ENCODE data around the gene FANCC. TPM values are rescaled to one million over a fixed set of nuclear protein-coding genes. Genes with fewer than 3 reads are reported as not detected.
"Not testable (repeated sequence)": the region's sequence is repeated elsewhere in the genome, so short reads cannot be mapped to it uniquely, and the experiment has no call there.

FANCC gene
- total RNA-seq, 8 experiments from 2014 or later = 1.2 to 31.3 (median 11.9) TPM

DNA sequence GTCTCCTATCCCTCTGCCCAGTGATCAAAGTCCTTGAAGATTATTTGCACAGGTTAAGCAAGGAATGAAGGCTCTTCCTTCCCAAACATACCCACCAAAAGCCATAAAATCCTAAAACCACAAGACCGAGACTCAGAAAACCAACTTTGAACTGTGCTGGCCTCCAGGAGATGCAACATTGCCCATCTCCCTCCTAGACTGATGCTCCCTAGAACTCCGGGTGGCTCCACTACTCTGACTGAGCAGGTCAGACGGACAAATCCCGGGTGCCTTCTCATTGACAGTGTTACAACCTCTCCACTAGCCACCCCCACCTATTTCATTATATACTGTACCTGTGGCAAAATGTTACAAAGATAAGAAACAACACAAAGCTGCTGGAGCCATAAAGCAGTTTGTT, 110.1 kb downstream of the FANCC start:
- H3K4me1 ChIP-seq (replicated peaks in 1 of 2) = peaks cover 4 to 15% of the 10 kb centered on the region in 2 donors
- WGBS, 10 experiments = 80 to 100% (median 91%) methylated on average over 1 to 4 of the region's 4 CpGs; no CpG with 5 or more reads in 1 of the 10 experiments
- H3K27ac ChIP-seq = no peak overlapping the region
- H3K4me3 ChIP-seq = no peak overlapping the region
- ATAC-seq (replicated peaks in 6 of 8) = no peak
- in situ Hi-C loops (cut with MboI; ENCODE audit: low pct_unique_long_range_greater_than_20kb in 2 of 9, low sequenced_read_pairs in 9 of 9, unreplicated experiment in 9 of 9) = no loop called here

DNA sequence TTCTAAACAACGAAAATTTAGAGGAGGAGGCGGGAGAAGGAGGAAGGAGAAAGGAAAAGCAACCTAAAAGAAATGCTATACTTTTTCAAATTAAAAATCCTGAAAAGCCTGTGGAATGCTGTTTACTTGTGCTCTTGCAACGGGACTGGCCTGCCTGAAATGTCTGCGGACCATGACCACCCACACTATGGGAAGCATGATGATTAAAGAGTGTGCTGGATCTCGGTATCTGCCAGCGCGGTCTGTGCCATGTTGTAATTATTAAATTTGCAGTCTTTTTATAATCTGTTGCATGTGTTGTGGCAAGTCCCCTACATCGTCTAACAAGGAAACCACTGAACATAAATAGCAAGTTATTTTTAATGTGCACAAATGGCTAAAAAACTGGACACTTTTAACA, 111.4 kb downstream of the FANCC start:
- Histone ChIP-seq H3K4me1 (replicated peaks in 1 of 2) (peaks cover 6 to 11% of the 10 kb centered on the region in 2 donors), H3K4me3 (no peak overlapping the region), H3K27ac (no peak overlapping the region)
- in situ Hi-C loops (cut with MboI; ENCODE audit: low pct_unique_long_range_greater_than_20kb in 2 of 9, low sequenced_read_pairs in 9 of 9, unreplicated experiment in 9 of 9) = no loop called here
- 35 to 87% (median 64%) methylated on average over 2 to 8 of the region's 8 CpGs for WGBS, 10 experiments
- ATAC-seq (replicated peaks in 6 of 8) = no peak

DNA sequence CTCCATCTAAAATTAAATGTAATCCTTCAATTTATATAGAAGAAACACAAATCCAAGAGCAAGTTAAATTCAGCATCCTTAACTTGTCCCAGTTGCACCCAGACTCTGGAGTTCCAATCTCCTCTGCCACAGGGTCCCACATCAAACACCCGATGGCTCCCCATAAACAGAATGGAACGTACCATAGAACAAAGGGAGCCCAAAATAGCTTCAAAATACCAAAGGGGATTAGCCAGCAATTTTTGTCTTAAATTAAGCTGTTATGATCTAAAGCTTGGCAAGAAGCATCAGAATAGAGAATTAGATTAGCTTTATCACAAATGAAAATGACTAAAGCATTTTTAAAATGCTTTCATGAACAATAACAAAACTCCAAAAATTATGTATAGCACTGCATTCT, 112.8 kb downstream of the FANCC start:
- no peak for ATAC-seq (replicated peaks in 6 of 8)
- peaks cover 3 to 9% of the 10 kb centered on the region in 2 donors for H3K4me1 ChIP-seq (replicated peaks in 1 of 2)
- WGBS, 10 experiments = 80 to 100% (median 98%) methylated on average over 1 to 2 of the region's 2 CpGs; no CpG with 5 or more reads in 2 of the 10 experiments
- no peak overlapping the region for H3K4me3 ChIP-seq
- in situ Hi-C loops (cut with MboI; ENCODE audit: low pct_unique_long_range_greater_than_20kb in 2 of 9, low sequenced_read_pairs in 9 of 9, unreplicated experiment in 9 of 9) = no loop called here
- no peak overlapping the region for H3K27ac ChIP-seq

- H3K27ac ChIP-seq = no peak overlapping the region
- H3K4me3 ChIP-seq = no peak overlapping the region
- ATAC-seq (replicated peaks in 6 of 8) = peak in 1 of 8 experiments; percentile 48
- WGBS, 10 experiments = 64 to 100% (median 98%) methylated on average over 1 to 3 of the region's 3 CpGs; no CpG with 5 or more reads in 1 of the 10 experiments
- in situ Hi-C loops (cut with MboI; ENCODE audit: low pct_unique_long_range_greater_than_20kb in 2 of 9, low sequenced_read_pairs in 9 of 9, unreplicated experiment in 9 of 9) = no loop called here
- H3K4me1 ChIP-seq (replicated peaks in 1 of 2) = peaks cover 3 to 5% of the 10 kb centered on the region in 2 donors
Measured at GRCh38 chr9:95204310-95204709, 113.2 kb downstream of the FANCC start.

DNA sequence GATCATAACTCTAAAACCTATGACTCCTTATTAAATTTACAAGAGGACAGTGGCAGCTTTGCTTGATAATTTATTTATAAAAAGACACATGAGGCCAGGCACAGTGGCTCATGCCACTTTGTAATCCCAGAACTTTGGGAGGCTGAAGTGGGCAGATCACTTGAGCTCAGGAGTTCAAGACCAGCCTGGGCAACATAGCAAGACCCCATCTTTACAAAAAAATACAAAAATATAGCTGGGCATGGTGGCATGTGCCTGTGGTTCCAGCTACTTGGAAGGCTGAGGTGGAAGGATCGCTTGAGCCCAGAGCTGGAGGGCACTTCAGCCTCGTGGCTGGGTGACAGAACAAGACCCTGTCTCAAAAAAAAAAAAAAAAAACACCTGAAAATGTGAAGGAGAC, 114.5 kb downstream of the FANCC start:
- H3K4me1 ChIP-seq (replicated peaks in 1 of 2); H3K27ac ChIP-seq; H3K4me3 ChIP-seq; in situ Hi-C loops (cut with MboI; ENCODE audit: low pct_unique_long_range_greater_than_20kb in 2 of 9, low sequenced_read_pairs in 9 of 9, unreplicated experiment in 9 of 9); ATAC-seq (replicated peaks in 6 of 8): not testable (repeated sequence)
- WGBS, 10 experiments = 75 to 100% (median 92%) methylated on average over 2 of the region's 2 CpGs; no CpG with 5 or more reads in 5 of the 10 experiments

DNA sequence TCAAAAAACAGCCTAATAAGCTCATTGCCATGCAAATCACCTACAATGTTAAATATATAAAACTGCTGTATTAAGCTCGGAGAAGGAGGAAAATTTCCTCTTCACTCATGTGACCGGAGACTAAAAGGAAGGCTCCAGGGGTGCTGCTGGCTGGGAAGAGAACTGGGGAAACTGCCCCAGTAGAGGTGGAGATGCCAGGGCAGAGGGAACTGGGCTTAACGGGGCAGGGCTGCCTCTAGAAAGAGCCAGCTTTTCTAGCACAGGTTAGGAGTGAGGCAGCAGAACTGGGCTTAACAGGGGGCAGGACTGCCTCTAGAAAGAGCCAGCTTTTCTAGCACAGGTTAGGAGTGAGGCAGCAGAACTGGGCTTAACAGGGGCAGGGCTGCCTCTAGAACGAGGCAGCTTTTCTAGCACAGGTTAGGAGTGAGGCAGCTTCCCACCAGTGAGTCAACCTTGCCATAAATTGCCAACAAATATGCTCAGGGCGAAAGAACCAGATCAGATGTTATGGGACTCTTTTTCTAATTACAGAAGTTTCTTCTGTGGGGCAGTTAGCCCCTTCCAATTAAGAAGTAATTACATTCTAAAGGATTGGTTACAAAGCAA, 115.3 kb downstream of the FANCC start:
- ATAC-seq (replicated peaks in 6 of 8) = no peak
- in situ Hi-C loops (cut with MboI; ENCODE audit: low pct_unique_long_range_greater_than_20kb in 2 of 9, low sequenced_read_pairs in 9 of 9, unreplicated experiment in 9 of 9) = no loop called here
- no peak overlapping the region for H3K4me3 ChIP-seq
- peaks cover 0 to 3% of the 10 kb centered on the region in 2 donors for H3K4me1 ChIP-seq (replicated peaks in 1 of 2)
- H3K27ac ChIP-seq = no peak overlapping the region
- WGBS, 10 experiments = 80 to 100% (median 90%) methylated on average over 1 to 4 of the region's 5 CpGs; no CpG with 5 or more reads in 1 of the 10 experiments

GRCh38 chr9:95201206-95201605, 116.3 kb downstream of the FANCC start:
- WGBS, 10 experiments = 65 to 96% (median 87%) methylated on average over 2 to 4 of the region's 4 CpGs; no CpG with 5 or more reads in 1 of the 10 experiments
- no peak overlapping the region for H3K27ac ChIP-seq
- ATAC-seq (replicated peaks in 6 of 8) = no peak
- in situ Hi-C loops (cut with MboI; ENCODE audit: low pct_unique_long_range_greater_than_20kb in 2 of 9, low sequenced_read_pairs in 9 of 9, unreplicated experiment in 9 of 9) = no loop called here
- no peak overlapping the region for H3K4me3 ChIP-seq
- peaks cover 0 to 3% of the 10 kb centered on the region in 2 donors for H3K4me1 ChIP-seq (replicated peaks in 1 of 2)

- 65 to 100% (median 84%) methylated on average over 1 to 2 of the region's 3 CpGs; no CpG with 5 or more reads in 4 of the 10 experiments for WGBS, 10 experiments
- no peak overlapping the region for H3K4me3 ChIP-seq
- in situ Hi-C loops (cut with MboI; ENCODE audit: low pct_unique_long_range_greater_than_20kb in 2 of 9, low sequenced_read_pairs in 9 of 9, unreplicated experiment in 9 of 9) = no loop called here
- peak in 2 of 8 experiments; percentile 38 to 71 for ATAC-seq (replicated peaks in 6 of 8)
- H3K27ac ChIP-seq = no peak overlapping the region
- peaks cover 0 to 3% of the 10 kb centered on the region in 2 donors for H3K4me1 ChIP-seq (replicated peaks in 1 of 2)
Measured at GRCh38 chr9:95197692-95198271, 119.7 kb downstream of the FANCC start.

- WGBS, 10 experiments = 60 to 100% (median 93%) methylated on average over 1 to 5 of the region's 5 CpGs; no CpG with 5 or more reads in 1 of the 10 experiments
- Histone ChIP-seq H3K4me3 (no peak overlapping the region), H3K27ac (no peak overlapping the region), H3K4me1 (replicated peaks in 1 of 2) (peaks cover 3 to 6% of the 10 kb centered on the region in 2 donors)
- ATAC-seq (replicated peaks in 6 of 8) = no peak
- in situ Hi-C loops (cut with MboI; ENCODE audit: low pct_unique_long_range_greater_than_20kb in 2 of 9, low sequenced_read_pairs in 9 of 9, unreplicated experiment in 9 of 9) = no loop called here
Measured at GRCh38 chr9:95193480-95193879, 124.0 kb downstream of the FANCC start.

DNA sequence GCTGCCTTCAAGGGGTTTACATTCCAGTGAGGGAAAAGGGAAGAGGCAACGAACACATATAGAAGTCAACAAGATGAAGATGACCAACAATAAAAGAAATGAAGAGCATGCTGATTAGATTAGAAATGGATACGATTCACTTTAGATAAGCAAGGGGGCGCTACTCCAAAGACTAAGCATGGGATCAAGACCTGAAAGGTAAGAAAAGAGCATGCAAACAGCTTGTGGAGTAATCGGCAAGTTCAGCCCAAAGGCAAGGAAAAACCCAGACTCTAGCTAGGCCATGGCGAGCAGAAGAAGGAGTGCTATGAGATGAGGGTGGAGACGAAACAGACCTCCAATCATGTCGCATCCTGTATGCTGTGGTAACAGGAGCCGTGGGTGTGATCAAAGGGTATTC, 124.4 kb downstream of the FANCC start:
- 72 to 96% (median 85%) methylated on average over 2 to 8 of the region's 8 CpGs; no CpG with 5 or more reads in 1 of the 10 experiments for WGBS, 10 experiments
- in situ Hi-C loops (cut with MboI; ENCODE audit: low pct_unique_long_range_greater_than_20kb in 2 of 9, low sequenced_read_pairs in 9 of 9, unreplicated experiment in 9 of 9) = no loop called here
- Histone ChIP-seq H3K4me1 (replicated peaks in 1 of 2) (peaks cover 3 to 10% of the 10 kb centered on the region in 2 donors), H3K27ac (no peak overlapping the region), H3K4me3 (no peak overlapping the region)
- no peak for ATAC-seq (replicated peaks in 6 of 8)

- Histone ChIP-seq H3K27ac (no peak overlapping the region), H3K4me3 (no peak overlapping the region), H3K4me1 (replicated peaks in 1 of 2) (peaks cover 3 to 10% of the 10 kb centered on the region in 2 donors)
- WGBS, 10 experiments = 75 to 100% (median 100%) methylated on average over 1 of the region's 1 CpG; no CpG with 5 or more reads in 2 of the 10 experiments
- in situ Hi-C loops (cut with MboI; ENCODE audit: low pct_unique_long_range_greater_than_20kb in 2 of 9, low sequenced_read_pairs in 9 of 9, unreplicated experiment in 9 of 9) = no loop called here
- no peak for ATAC-seq (replicated peaks in 6 of 8)
Measured at GRCh38 chr9:95192631-95193030, 124.9 kb downstream of the FANCC start.

- H3K4me3 ChIP-seq = no peak overlapping the region
- WGBS, 10 experiments = 80 to 100% (median 100%) methylated on average over 1 to 4 of the region's 4 CpGs; no CpG with 5 or more reads in 2 of the 10 experiments
- H3K4me1 ChIP-seq (replicated peaks in 1 of 2) = peaks cover 3 to 10% of the 10 kb centered on the region in 2 donors
- H3K27ac ChIP-seq = no peak overlapping the region
- ATAC-seq (replicated peaks in 6 of 8) = no peak
- in situ Hi-C loops (cut with MboI; ENCODE audit: low pct_unique_long_range_greater_than_20kb in 2 of 9, low sequenced_read_pairs in 9 of 9, unreplicated experiment in 9 of 9) = no loop called here
Measured at GRCh38 chr9:95190413-95190812, 127.1 kb downstream of the FANCC start.

DNA sequence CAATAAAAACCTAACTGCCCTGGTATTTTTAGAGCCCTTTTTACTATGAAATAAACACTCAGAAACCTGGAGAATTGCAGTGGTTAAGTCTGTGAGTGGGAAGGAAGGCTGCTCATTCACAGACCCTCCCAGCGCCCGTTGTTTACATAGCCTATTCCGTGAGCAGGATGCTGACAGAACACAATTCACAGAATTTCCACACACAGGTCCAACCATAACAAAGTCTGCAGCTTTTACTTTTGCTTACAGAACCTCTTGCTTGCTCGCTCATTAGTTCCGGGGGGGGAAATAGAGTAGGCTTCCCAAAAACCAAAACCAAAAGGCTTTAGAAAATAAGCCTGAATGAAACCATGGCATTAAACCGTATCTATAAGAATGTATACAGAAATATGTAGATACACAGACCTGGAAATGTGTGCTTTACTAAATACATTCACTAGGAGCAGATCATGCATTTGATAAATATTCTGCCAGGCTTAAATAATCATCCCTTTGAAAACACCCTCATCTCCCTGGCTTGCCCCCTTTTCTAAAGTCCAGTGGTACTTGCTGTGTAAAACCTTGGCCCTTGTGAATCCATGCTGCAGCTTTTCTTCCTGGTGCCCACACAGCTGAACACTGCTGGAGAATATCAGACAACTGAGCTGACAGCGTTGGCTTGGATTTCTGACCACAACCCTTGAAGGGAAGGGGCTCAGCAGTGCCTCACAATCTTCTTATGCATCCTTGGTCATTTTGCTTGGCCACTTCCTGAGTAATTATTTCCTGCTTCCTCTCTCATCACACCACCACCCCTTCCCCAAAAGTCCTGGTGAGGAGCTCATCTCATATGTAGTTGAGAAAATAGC, 128.0 kb downstream of the FANCC start:
- Histone ChIP-seq H3K27ac (no peak overlapping the region), H3K4me1 (replicated peaks in 1 of 2) (peaks cover 3 to 10% of the 10 kb centered on the region in 2 donors), H3K4me3 (no peak overlapping the region)
- peak in 5 of 8 experiments; percentile 35 to 88 (median 46) for ATAC-seq (replicated peaks in 6 of 8)
- in situ Hi-C loops (cut with MboI; ENCODE audit: low pct_unique_long_range_greater_than_20kb in 2 of 9, low sequenced_read_pairs in 9 of 9, unreplicated experiment in 9 of 9) = no loop called here
- 0 to 77% (median 49%) methylated on average over 1 to 7 of the region's 7 CpGs; no CpG with 5 or more reads in 1 of the 10 experiments for WGBS, 10 experiments
